Large intestine (tissue), 3 donors: ENCODE measurements around the gene GREM2. TPM values are rescaled to one million over a fixed set of nuclear protein-coding genes. Genes with fewer than 3 reads are reported as not detected.

ENCODE experiments used
- DNase-seq, 2 donors: peaks; one replicate each; pipeline versions ENCODE4 v3.0.0 to v3.0.0-alpha.2; 2013
- H3K27ac ChIP-seq: one replicate; pipeline ENCODE4 v1.5.1; 2013; ENCODE audit warnings: low read length
- H3K27me3 ChIP-seq: 2 replicates; pipeline ENCODE4 v1.6.1; 2013; ENCODE audit warnings: low read length; ENCODE audit not compliant: control insufficient read depth, insufficient read depth
- H3K36me3 ChIP-seq: 2 replicates; pipeline ENCODE4 v1.6.1; 2013; ENCODE audit warnings: low read length; ENCODE audit not compliant: control insufficient read depth, insufficient read depth
- H3K4me1 ChIP-seq: one replicate; pipeline ENCODE4 v1.6.1; 2013; ENCODE audit warnings: low read length; ENCODE audit not compliant: control insufficient read depth, insufficient read depth
- H3K4me3 ChIP-seq: one replicate; pipeline ENCODE4 v1.5.1; 2013; ENCODE audit warnings: low read length
- H3K9me3 ChIP-seq: one replicate; pipeline ENCODE4 v1.6.1; 2013; ENCODE audit warnings: mild to moderate bottlenecking, low read depth, low read length, moderate library complexity; ENCODE audit not compliant: control insufficient read depth
- WGBS: methylation state at CpG from one replicate; pipeline ENCODE4 v1.1.5; 2013; ENCODE audit warnings: low lambda C conversion rate; ENCODE audit not compliant: insufficient coverage; 5-methylcytosine and 5-hydroxymethylcytosine counted together
- polyA plus RNA-seq: library from polyadenylated mRNA; unstranded; fragments of 120-200 nt; gene quantifications from one replicate; pipeline ENCODE4 v1.2.1, GENCODE V29; 2013

Gene GREM2
- polyA plus RNA-seq, 1 donor, result 14.6 TPM

DNA sequence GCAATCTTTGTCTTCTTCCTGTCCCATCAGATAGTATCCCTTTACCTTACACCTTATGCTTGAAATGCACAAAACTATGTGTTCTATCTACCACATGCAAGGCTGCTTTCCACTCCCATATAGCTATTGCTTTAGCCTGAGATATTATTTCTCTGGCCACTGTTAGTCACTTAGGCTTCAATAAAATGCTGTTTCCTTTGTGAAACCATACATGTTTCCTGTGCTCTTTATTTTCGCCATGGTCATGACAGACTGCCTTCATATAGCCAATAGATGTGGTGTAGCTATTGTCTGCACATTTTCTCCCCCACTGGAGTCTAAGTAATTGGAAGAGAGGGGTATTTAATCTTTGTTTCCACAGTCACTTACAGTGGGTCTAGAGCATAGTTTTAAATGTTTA is 108.4 kb downstream of the GREM2 start:
- Histone ChIP-seq H3K9me3 (no peaks in the 10 kb centered on the region), H3K4me3 (no peak overlapping the region), H3K27me3 (no peaks in the 10 kb centered on the region), H3K27ac (no peak overlapping the region), H3K4me1 (no peaks in the 10 kb centered on the region), H3K36me3 (no peaks in the 10 kb centered on the region)
- WGBS, result no CpG with 5 or more reads among the region's 1 CpG
- no peak for DNase-seq

DNA sequence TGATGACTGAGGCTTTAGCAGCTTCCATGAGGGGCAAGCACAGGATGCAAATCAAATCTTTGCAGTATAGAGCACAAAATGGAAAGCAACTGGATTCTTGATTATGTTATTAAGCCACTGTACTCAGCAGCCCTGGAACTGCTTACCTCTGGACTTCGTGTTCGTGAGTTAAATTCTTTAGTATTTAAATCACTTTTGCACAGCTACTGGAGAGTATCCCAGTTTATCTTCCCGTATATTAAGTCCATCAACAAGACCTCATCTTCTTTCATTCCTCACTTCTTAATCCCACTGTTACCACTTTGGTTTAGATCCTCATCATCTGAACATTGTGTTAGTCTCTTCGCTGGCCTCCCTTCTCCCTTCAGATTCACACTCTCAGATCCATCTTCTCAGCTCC is 108.9 kb downstream of the GREM2 start:
- Histone ChIP-seq H3K9me3 (no peaks in the 10 kb centered on the region), H3K4me1 (no peaks in the 10 kb centered on the region), H3K27ac (no peak overlapping the region), H3K4me3 (no peak overlapping the region), H3K27me3 (no peaks in the 10 kb centered on the region), H3K36me3 (no peaks in the 10 kb centered on the region)
- no peak for DNase-seq
- 88% methylated on average over 2 of the region's 4 CpGs for WGBS

DNA sequence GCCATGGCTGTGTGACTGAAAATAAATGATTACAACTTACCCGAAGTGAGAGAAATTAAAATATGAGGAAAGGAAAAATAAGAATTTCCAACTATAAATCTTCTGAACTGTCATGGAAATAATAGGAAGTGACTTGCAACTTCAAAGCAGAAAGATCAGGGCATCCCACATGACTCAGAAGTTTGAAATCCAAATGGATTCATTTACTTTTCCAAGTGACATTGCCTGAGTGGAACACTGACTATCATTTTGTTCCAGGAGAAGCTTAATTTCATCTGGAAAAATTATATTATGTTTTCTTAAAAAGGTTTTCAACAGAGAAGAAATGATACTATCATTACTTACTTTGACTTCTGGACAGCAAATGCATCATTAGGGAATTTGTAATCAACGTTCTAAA is 110.8 kb downstream of the GREM2 start:
- Histone ChIP-seq H3K9me3 (no peaks in the 10 kb centered on the region), H3K36me3 (no peaks in the 10 kb centered on the region), H3K27me3 (no peaks in the 10 kb centered on the region), H3K4me3 (no peak overlapping the region), H3K27ac (no peak overlapping the region), H3K4me1 (no peaks in the 10 kb centered on the region)
- WGBS, result 100% methylated on average over 1 of the region's 2 CpGs
- no peak for DNase-seq

DNA sequence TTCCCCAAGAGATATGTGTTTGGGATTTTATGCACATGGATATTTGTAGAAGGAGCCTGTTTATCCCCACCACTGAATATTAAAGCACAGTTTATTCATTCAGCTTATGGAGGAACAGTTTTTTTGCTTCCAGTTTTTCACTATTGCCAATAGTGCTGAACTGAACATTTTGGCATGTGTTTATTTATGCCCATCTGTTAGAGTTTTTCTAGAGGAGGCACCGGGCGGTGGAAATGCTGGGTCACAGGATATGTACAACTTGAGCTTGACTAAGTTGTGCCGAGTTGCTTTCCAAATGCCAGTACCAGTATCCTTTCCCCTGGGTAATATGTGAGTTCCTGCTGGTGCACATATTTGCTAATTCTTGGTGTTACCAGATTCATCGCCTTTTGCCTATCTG is 111.3 kb downstream of the GREM2 start:
- no CpG with 5 or more reads among the region's 4 CpGs for WGBS
- no peak overlapping the region for H3K4me3 ChIP-seq
- no peaks in the 10 kb centered on the region for H3K36me3 ChIP-seq
- H3K27ac ChIP-seq, result no peak overlapping the region
- DNase-seq, result no peak
- H3K27me3 ChIP-seq, result no peaks in the 10 kb centered on the region
- H3K9me3 ChIP-seq, result no peaks in the 10 kb centered on the region
- no peaks in the 10 kb centered on the region for H3K4me1 ChIP-seq

DNA sequence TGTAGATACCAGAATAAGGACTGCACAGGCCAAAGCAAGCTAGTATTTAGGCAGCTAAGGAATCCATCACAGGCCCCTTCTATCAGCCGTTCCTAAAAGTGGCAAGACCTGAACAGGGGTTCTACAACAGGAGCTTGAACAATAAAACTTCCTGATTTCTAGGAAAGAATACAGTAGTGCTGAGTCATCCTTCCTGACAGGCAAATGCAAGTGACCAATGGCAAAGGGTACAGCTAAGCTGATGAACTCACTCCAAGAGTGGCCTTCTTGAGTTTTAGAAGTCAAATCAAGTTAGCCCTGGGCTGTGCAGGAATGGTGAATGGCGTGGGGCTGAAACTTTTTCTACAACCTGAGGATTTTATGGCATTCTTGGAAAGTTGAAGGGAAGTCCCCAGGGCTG is 112.9 kb downstream of the GREM2 start:
- H3K27me3 ChIP-seq, result no peaks in the 10 kb centered on the region
- no peak overlapping the region for H3K4me3 ChIP-seq
- no peak overlapping the region for H3K27ac ChIP-seq
- no peaks in the 10 kb centered on the region for H3K36me3 ChIP-seq
- no peak for DNase-seq
- no peaks in the 10 kb centered on the region for H3K4me1 ChIP-seq
- no CpG with 5 or more reads among the region's 2 CpGs for WGBS
- H3K9me3 ChIP-seq, result no peaks in the 10 kb centered on the region

DNA sequence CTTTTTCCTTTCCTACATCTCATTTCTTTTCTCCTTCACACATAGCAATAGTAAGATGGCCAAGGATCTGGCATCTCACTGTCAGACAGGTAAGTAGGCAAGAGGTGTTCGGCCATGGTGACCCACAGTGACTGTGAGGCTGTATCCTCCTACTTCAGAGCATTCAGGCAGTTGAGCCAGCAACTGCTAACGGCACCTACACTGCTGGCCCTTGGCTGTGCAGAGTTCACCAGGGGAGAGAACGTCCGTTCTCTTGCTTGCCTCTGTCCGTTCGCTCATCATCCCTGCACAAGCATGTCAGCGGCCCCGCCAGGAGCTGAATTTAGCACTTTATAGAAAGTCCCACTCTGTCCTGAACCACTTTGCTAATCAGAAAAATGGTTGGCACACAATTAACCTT is 113.6 kb downstream of the GREM2 start:
- Histone ChIP-seq H3K4me1 (no peaks in the 10 kb centered on the region), H3K36me3 (no peaks in the 10 kb centered on the region), H3K27ac (no peak overlapping the region), H3K4me3 (no peak overlapping the region), H3K9me3 (no peaks in the 10 kb centered on the region), H3K27me3 (peaks cover under 1% of the 10 kb centered on the region)
- no CpG with 5 or more reads among the region's 8 CpGs for WGBS
- DNase-seq, result no peak

DNA sequence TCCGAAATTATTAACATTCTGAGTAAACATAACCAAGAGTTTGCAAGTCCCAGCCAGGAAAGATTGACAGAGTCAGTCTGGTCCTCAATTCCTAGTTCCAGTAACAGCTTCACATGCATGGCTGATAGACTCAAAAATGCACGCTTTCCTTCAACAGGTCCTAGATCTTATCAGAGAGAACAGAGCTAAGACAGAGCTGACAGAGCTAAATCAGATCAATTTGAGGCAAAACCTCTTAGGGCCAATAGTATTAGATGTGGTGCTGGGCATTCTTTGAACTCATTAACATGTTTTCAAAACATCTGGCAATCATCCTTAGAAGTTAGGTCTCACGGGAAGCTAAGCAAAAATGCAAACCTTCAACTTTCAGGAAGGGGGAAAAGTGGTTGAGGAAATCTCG is 114.0 kb downstream of the GREM2 start:
- peaks cover 5% of the 10 kb centered on the region for H3K27me3 ChIP-seq
- H3K27ac ChIP-seq, result no peak overlapping the region
- DNase-seq, result no peak
- 88% methylated on average over 1 of the region's 4 CpGs for WGBS
- no peak overlapping the region for H3K4me3 ChIP-seq
- H3K36me3 ChIP-seq, result no peaks in the 10 kb centered on the region
- H3K9me3 ChIP-seq, result peaks cover 4% of the 10 kb centered on the region
- H3K4me1 ChIP-seq, result no peaks in the 10 kb centered on the region

DNA sequence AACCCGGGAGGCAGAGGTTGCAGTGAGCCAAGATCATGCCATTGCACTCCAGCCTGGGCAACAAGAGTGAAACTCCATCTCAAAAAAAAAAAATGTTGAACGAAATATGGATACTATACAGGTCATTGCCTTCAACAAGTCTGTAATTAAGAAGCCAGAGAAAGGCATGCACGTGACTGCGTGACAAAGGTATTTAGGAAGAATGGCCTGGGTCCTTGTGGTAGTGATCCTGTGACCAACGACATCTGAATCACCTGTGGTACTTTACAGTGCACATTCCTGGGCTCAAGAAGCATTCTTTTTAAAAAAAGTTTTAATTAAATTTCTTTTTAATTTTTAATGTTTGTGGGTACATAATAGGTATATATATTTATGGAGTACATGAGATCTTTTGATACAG is 115.0 kb downstream of the GREM2 start:
- Histone ChIP-seq H3K9me3 (peaks cover 5% of the 10 kb centered on the region), H3K27ac (no peak overlapping the region), H3K27me3 (peaks cover 13% of the 10 kb centered on the region), H3K4me1 (no peaks in the 10 kb centered on the region), H3K36me3 (no peaks in the 10 kb centered on the region), H3K4me3 (no peak overlapping the region)
- WGBS, result no CpG with 5 or more reads among the region's 5 CpGs
- DNase-seq, result no peak

DNA sequence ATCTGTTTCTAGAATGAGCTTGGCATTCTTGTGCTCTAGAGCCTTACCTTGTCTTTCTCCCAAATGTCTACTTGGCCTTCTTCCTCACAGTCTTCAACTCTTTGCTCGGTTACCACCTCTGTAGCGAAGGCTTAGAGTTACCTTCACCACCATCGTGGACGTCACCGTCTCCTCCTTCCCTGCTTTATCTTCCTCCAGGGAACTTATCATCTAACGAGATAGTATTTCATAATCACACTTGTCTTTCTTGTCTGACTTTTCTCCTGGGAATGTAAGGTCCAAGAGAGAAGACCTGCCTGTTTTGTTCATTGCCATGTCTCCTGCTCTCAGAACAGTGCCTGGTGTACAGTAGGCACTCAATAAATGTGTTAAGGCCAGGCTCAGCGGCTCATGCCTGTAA is 115.6 kb downstream of the GREM2 start:
- H3K4me3 ChIP-seq, result no peak overlapping the region
- H3K9me3 ChIP-seq, result peaks cover 5% of the 10 kb centered on the region
- H3K27ac ChIP-seq, result no peak overlapping the region
- DNase-seq, result no peak
- no peaks in the 10 kb centered on the region for H3K4me1 ChIP-seq
- H3K27me3 ChIP-seq, result peaks cover 14% of the 10 kb centered on the region
- no peaks in the 10 kb centered on the region for H3K36me3 ChIP-seq
- WGBS, result 77% methylated on average over 5 of the region's 7 CpGs

DNA sequence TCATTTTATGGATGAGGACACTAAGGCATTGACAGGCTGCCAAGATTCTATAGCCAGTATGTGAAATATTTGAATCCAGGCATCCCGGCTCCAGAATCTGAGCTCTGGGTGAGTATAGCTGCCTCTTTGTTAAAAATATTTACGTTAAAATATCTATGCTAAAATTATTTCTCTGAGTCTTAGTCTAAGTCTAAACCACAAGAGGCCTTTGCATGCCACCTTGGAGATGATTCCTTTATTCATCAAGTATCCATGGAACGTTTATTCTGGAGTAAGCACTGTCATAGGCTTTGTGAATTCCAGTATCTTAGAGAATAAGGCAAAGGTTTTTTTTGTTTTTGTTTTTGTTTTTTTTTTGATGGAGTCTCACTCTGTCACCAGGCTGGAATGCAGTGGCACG is 116.4 kb downstream of the GREM2 start:
- peaks cover 14% of the 10 kb centered on the region for H3K27me3 ChIP-seq
- no peak overlapping the region for H3K4me3 ChIP-seq
- no peaks in the 10 kb centered on the region for H3K36me3 ChIP-seq
- no peak for DNase-seq
- H3K27ac ChIP-seq, result no peak overlapping the region
- 100% methylated on average over 1 of the region's 4 CpGs for WGBS
- peaks cover 5% of the 10 kb centered on the region for H3K9me3 ChIP-seq
- H3K4me1 ChIP-seq, result no peaks in the 10 kb centered on the region

DNA sequence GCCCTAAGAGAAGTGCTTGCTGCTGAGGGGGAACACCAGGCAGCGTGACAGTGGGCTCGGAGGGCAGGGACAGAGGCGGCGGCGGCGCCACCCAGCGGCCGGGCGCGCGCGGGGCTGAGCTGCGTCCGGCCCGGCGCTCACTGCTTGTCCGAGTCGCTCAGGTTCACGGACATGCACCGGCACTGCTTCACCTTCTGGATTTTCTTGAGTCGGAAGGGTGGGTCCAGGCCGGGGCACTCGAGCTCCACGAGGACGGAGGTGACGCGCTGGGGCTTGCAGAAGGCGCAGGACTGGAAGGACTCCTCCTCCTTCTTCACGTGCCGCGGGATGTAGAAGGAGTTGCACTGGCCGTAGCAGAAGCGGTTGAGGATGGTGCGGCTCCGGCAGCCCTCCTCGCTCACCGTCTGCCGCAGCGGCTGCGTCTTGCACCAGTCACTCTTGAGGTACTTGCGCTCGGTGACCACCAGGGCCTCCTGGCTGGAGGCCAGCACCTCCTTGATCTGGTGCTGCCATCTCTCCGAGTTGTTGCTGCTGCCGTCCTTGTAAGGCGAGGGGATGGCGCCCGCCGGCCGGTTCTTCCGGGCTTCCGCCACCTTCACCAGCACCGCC is 119.0 kb downstream of the GREM2 start:
- Histone ChIP-seq H3K27ac (no peak overlapping the region), H3K27me3 (peaks cover 17% of the 10 kb centered on the region), H3K4me1 (no peaks in the 10 kb centered on the region), H3K9me3 (peaks cover 5% of the 10 kb centered on the region), H3K36me3 (no peaks in the 10 kb centered on the region), H3K4me3 (peak overlapping the region; percentile 7)
- peak; percentile 12 to 17 for DNase-seq
- whole genome bisulfite sequencing, result no CpG with 5 or more reads among the region's 52 CpGs
